IPS-15b (cell line): Measurements from ENCODE around the gene ERVH48-1.
"Not testable (repeated sequence)": the region's sequence is repeated elsewhere in the genome, so short reads cannot be mapped to it uniquely, and the experiment has no call there.

ENCODE experiments used
- H3K27me3 ChIP-seq: one replicate; pipeline ENCODE4 v1.6.1; 2013; ENCODE audit warnings: low read length; ENCODE audit not compliant: control insufficient read depth, insufficient read depth
- H3K36me3 ChIP-seq: one replicate; pipeline ENCODE4 v1.6.1; 2013; ENCODE audit warnings: low read length; ENCODE audit not compliant: control insufficient read depth, insufficient read depth
- H3K4me1 ChIP-seq: one replicate; pipeline ENCODE4 v1.6.1; 2013; ENCODE audit warnings: mild to moderate bottlenecking, low read length; ENCODE audit not compliant: control insufficient read depth, insufficient read depth
- H3K4me3 ChIP-seq: one replicate; pipeline ENCODE4 v1.5.1; 2013; ENCODE audit warnings: low read depth, low read length
- H3K9ac ChIP-seq: one replicate; pipeline ENCODE4 v1.6.1; 2013; ENCODE audit warnings: low read depth, mild to moderate bottlenecking, low read length
- H3K9me3 ChIP-seq: one replicate; pipeline ENCODE4 v1.6.1; 2013; ENCODE audit warnings: mild to moderate bottlenecking, low read length; ENCODE audit not compliant: control insufficient read depth, insufficient read depth

ERVH48-1 gene

DNA sequence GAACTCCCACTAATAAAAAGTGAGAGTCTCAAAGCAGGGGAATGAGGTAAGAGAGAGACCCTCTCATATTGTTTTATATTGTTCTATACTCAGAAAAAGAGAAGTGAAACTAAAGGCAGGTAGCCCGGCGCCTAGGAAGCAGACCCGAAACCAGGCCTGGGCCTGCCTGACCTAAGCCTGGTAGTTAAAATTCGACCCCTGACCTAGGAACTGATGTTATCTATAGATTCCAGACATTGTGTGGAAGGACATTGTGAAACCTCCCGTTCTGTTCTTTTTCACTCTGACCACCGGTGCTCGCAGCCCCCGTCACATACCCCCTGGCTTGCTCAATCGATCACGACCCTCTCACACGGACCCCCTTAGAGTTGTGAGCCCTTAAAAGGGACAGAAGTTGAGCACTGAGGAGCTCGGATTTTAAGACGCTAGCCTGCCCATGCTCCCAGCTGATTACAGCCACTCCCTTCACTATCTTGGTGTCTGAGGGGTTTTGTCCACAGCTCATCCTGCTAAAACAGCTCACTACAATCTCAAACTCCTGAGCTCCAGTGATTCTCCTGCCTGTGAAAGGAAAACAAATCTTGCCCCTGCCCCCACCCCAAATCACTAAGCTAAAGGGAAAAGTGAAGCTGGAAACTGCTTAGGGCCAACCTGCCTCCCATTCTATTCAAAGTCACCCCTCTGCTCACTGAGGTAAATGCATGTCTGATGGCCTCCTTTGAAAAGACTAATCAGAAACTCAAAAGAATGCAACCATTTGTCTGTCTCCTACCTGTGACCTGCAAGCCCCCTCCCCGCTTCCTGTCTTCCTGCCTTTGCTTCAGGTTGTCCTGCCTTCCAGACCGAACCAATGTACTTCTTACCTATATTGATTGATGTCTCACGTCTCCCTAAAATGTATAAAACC lies 11.9 kb upstream of the ERVH48-1 start:
- not testable (repeated sequence) for H3K9ac ChIP-seq, H3K27me3 ChIP-seq, H3K36me3 ChIP-seq, H3K4me3 ChIP-seq, H3K9me3 ChIP-seq
- peaks cover 12% of the 10 kb centered on the region for H3K4me1 ChIP-seq

GRCh38 chr21:42936360-42936759 lies 10.9 kb upstream of the ERVH48-1 start:
- not testable (repeated sequence) for H3K9ac ChIP-seq, H3K36me3 ChIP-seq, H3K27me3 ChIP-seq, H3K9me3 ChIP-seq, H3K4me3 ChIP-seq
- H3K4me1 ChIP-seq = peaks cover 12% of the 10 kb centered on the region

GRCh38 chr21:42933973-42934372 lies 8.5 kb upstream of the ERVH48-1 start:
- H3K4me3 ChIP-seq, H3K27me3 ChIP-seq, H3K36me3 ChIP-seq, H3K9ac ChIP-seq, H3K9me3 ChIP-seq: not testable (repeated sequence)
- peaks cover 12% of the 10 kb centered on the region for H3K4me1 ChIP-seq

DNA sequence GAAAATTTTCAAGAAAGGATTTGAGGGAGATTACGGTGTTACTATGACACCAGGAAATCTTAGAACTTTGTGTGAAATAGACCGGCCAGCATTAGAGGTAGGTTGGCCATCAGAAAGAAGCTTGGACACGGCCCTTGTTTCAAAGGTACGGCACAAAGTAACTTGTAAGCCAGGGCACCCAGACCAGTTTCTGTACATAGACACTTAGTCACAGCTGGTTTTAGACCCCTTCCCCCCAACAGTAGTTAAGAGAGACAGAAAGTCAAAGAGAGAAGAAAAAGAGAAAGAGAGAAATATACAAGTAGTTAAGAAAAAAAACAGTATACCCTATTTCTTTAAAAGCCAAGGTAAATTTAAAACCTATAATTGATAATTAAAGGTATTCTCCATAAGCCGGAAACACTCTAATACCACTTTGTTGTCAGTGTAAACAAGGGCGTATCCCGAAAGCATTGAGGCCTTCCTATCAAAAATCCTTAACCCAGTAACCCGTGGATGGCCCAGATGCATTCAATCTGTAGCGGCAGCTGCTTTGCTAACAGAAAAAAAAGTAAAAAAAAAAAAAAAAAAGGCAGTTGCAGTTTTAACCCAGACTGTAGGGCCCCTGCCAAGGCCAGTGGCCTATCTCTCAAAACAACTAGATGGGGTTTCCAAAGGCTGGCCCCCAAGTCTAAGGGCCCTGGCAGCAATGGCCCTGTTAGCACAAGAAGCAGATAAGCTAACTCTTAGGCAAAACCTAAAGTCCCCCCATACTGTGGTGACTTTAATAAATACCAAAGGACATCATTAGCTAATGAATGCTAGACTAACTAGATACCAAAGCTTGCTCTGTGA lies 7.9 kb upstream of the ERVH48-1 start:
- H3K4me3 ChIP-seq, H3K36me3 ChIP-seq, H3K27me3 ChIP-seq, H3K9me3 ChIP-seq, H3K4me1 ChIP-seq: not testable (repeated sequence)
- peak overlapping the region; percentile 24 for H3K9ac ChIP-seq

DNA sequence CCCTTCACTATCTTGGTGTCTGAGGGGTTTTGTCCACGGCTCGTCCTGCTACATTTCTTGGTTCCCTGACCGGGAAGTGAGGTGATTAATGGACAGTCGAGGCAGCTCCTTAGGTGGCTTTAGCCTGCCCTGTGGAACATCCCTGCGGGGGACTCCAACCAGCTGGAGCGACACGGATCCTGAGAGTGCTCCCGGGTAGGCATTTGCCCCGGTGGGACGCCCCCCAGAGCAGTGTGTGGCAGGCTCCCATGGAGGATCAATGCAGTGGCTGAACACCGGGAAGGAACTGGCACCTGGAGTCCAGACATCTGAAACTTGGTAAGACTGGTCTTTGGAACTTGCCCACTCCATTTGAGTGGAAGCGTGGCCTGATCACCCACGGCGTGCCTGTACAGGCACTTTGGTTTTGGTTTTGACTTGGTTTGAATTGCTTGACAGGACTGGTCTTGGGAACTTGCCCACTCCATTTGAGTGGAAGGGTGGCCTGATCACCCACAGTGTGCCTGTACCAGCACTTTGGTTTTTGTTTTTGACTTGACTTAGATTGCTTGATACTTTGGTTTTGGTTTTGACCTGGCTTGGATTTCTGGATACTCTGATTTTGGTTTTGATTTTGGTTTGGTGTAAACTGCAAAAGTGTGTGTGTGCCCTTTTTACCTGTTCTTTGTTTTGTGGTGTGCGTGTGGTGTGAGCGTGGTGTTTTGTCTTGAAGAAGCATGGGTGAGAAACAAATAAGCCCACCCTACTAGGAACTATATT lies 7.1 kb upstream of the ERVH48-1 start:
- peak overlapping the region; percentile 24 for H3K9ac ChIP-seq

GRCh38 chr21:42931560-42932235 lies 6.3 kb upstream of the ERVH48-1 start:
- no peaks in the 10 kb centered on the region for H3K36me3 ChIP-seq
- H3K27me3 ChIP-seq = no peaks in the 10 kb centered on the region
- H3K9ac ChIP-seq = no peak overlapping the region
- H3K4me3 ChIP-seq = no peak overlapping the region
- H3K4me1 ChIP-seq = peaks cover 7% of the 10 kb centered on the region
- H3K9me3 ChIP-seq = no peaks in the 10 kb centered on the region

More for the DNA sequence above, 7.1 kb upstream of the ERVH48-1 start:
- H3K27me3 ChIP-seq, H3K4me1 ChIP-seq, H3K4me3 ChIP-seq, H3K9me3 ChIP-seq, H3K36me3 ChIP-seq: not testable (repeated sequence)

DNA sequence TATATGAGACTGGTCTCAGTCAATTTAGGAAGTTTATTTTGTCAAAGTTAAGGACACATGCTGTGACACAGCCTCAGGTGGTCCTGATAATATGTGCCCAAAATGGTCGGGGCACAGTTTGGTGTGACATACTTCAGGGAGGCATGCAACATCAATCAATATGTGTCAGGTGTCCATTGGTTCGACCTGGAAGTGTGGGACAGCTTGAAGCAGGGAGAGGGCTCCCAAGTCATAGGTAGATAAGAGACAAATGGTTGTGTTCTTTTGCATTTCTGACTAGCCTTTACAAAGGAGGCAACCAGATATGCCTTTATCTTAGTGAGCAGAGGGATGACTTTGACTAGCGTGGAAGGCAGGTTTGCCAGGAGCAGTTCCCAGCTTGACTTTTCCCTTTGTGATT lies 4.5 kb upstream of the ERVH48-1 start:
- Histone ChIP-seq H3K36me3 (no peaks in the 10 kb centered on the region), H3K27me3 (no peaks in the 10 kb centered on the region), H3K4me1 (peaks cover 4% of the 10 kb centered on the region), H3K9me3 (no peaks in the 10 kb centered on the region), H3K4me3 (no peak overlapping the region), H3K9ac (no peak overlapping the region)

DNA sequence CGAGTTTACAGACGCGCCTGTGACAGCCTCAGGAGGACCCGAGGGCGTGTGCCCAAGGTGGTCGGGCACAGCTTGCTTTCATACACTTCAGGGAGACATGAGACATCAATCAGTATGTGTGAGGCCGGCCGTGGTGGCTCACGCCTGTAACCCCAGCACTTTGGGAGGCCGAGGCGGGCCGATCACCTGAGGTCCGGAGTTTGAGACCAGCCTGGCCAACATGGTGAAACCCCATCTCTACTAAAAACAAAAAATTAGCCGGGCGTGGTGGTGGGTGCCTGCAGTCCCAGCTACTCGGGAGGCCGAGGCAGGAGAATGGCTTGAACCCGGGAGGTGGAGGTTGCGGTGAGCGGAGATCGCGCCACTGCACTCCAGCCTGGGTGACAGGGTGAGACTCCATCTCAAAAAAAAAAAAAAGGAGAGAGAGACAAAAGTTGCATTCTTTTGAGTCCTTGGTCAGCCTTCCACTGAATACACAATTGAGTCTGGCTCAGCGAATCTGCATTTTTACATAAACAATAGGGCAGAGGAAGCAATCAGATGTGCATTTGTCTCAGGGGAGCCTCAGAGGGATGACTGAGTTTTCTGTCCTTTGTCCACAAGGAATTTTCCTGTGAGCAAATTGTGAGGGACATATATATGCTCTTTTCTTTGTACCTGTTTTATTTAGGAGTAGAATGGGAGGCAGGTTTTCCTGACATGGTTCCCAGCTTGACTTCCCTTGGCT lies 2.2 kb upstream of the ERVH48-1 start:
- not testable (repeated sequence) for H3K27me3 ChIP-seq, H3K4me1 ChIP-seq, H3K9me3 ChIP-seq, H3K4me3 ChIP-seq, H3K9ac ChIP-seq, H3K36me3 ChIP-seq

- Histone ChIP-seq H3K9ac (peak overlapping the region; percentile 37), H3K9me3 (no peaks in the 10 kb centered on the region), H3K4me3 (peak overlapping the region; percentile 30), H3K36me3 (no peaks in the 10 kb centered on the region), H3K27me3 (no peaks in the 10 kb centered on the region), H3K4me1 (peaks cover 7% of the 10 kb centered on the region)
Observed at GRCh38 chr21:42924433-42924751, 1.0 kb downstream of the ERVH48-1 start.

DNA sequence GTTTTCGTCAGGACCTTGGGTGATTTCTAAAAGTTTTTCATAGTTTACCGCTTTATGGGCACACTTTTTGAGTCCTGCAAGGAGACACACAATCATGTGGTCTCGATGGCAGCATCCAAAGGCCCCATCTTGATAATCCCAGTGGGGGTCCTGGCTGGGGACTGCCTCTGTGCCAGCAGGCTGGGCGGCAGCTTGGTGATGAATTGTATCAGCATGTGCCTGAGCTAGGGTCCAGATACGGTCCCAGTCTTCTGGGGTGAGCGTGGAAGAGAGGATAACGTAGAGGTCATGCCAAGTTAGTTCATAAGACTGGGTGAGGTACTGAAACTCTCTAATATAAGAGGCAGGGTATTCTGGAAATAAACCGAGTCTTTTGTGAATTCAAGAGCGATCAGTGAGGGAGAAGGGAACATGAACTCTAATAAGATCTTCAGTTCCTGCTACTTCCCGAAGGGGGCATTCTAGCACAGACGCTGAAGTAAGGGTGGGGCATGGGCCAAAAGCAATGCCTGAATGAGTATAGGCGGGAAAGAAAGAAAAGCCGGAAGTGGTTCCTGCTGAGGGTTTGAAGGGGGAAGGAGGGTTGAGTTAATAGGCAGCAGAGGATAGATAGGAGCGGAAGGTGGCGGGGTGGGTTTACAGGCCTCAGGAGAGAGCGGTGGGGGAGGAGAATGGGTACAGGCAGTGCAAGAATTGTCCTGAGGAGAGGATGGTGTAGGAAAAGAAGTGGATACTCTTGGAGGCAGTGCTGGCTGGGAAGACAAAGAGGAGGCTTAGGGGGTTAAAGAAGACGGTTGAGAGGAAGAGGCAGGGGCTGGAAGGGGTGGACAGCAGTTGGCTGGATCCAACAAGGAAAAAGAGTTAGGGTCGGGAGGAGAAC lies 1.6 kb downstream of the ERVH48-1 start:
- Histone ChIP-seq H3K9ac (peak overlapping the region; percentile 37), H3K36me3 (no peaks in the 10 kb centered on the region), H3K27me3 (no peaks in the 10 kb centered on the region), H3K9me3 (no peaks in the 10 kb centered on the region), H3K4me3 (peak overlapping the region; percentile 30), H3K4me1 (peaks cover 7% of the 10 kb centered on the region)
